Left renal cortex interstitium (tissue), 4 donors: ENCODE data around the gene GLRX2. TPM values are rescaled to one million over a fixed set of nuclear protein-coding genes. Genes with fewer than 3 reads are reported as not detected.
A peak's percentile ranks its signal among the peaks of the same experiment; 100 is the strongest.

ENCODE experiments used
- DNase-seq, 4 donors: peaks; one replicate each; pipeline ENCODE4 v3.0.0-alpha.2; 2013; ENCODE audit warnings: low read depth in 4 of 4, low spot score in 2 of 4, missing footprints in 1 of 4
- polyA plus RNA-seq, 4 donors: library from polyadenylated mRNA; unstranded; fragments of 120-200 nt; gene quantifications; one replicate each; pipeline ENCODE4 v1.2.1, GENCODE V29; 2013; ENCODE audit not compliant: insufficient read length in 4 of 4

GLRX2 gene
- polyA plus RNA-seq, 4 donors: 12.2 to 13.7 (median 12.2) TPM

DNA sequence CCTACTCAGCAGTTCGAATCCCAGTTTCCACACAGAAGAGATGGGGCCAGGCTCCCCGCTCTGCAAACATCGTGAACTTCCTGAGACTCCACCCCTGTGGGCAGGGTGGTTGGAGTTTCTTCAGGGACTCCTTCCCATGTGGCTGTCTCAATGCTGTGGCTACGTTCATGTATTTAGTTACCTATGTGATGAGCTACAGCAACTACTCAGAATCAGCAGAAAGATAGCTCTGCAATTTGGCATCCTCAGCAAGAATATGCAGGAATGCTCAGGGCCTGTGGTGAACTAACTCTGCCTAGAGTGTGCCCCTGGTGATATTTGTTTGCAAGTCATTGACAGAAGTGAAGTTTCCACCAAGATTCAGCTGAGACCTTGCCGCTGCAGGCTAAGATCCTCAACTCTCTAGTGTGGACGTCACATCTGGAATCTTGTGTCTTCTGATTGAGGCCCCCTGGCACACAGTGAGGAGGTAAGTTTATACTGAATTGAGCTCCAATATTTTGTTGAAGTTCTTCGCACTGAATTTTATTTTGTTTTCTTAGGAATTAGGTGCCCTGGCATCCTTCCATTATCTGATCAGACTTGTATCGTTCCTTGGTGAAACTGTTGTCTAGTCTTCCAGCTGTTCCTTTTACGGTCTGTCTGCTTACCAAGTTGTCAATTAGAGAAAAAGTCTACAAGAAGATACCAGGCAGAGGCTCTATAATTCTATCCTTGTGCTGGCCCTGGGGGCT lies 8.2 kb upstream of the GLRX2 start:
- DNase-seq: no peak

DNA sequence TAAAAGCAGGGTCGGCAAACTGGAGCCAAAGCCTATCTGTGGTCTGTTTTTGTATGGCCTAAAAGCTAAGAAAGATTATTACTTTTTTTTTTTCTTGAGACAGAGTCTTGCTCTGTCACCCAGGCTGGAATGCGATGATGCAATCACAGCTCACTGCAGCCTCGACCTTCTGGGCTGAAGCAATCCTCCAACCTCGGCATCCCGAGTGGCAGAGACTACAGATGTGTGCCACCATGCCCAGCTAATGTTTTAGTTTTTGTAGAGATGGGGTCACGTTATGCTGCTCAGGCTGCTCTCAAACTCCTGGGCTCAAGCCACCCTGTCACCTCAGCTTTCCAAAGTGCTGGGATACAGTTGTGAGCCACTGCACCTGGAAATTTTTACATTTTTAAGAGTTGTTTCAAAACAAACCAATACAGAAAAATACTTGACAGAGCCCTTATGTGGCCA lies 6.5 kb upstream of the GLRX2 start:
- no peak for DNase-seq

DNA sequence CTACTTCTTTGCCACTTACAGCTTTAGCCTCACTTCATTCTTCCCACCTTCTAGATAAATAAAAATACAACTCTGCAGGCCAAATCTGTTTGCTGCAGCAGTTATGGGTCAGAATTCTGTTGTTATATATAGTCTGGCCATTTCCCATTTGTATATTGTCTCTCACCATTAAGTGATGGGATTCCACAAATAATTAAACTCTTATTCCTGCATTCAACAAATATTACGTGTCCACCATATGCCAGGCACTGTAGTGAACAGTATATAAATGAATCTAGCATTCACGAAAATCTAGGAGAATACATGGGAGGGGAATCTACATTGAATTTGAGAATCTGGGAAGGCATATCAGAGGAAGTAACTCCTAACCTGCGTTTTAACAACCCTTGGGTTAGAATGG lies 5.7 kb upstream of the GLRX2 start:
- no peak for DNase-seq

DNA sequence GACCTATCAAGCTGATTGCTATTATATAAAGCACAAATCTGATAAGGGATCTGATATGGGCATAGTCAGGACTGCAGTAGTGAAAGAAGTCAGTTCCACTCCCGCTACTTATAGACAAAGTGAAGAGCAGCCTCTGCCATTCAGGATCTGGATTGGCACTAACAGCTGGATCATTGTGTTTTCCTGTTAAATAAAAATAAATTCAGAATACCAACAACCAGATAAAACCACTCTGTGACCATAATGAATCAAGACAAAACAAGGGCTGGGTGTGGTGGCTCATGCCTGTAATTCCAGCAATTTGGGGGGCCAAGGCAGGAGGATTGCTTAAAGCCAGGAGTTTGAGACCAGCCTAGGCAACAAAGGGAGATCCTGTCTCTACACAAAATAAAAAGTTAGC lies 5.0 kb upstream of the GLRX2 start:
- DNase-seq: no peak

DNA sequence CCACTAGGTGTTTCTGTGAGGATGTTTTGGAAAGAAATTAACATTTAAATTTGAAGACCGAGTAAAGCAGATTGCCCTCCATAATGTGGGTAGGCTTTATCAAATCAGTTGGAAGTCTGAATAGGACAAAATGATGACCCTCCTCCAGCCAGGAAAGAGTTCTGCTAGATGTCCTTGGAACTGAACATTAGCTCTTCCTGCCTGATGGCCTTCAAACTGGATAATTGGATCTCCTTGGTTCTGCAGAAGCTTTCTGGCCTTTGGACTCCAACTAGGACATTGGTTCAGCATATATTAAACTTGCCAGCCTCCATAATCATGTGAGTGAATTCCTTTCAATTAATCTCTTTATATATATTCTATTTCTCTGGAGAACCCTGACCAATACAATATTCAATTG lies 4.4 kb upstream of the GLRX2 start:
- no peak for DNase-seq

DNA sequence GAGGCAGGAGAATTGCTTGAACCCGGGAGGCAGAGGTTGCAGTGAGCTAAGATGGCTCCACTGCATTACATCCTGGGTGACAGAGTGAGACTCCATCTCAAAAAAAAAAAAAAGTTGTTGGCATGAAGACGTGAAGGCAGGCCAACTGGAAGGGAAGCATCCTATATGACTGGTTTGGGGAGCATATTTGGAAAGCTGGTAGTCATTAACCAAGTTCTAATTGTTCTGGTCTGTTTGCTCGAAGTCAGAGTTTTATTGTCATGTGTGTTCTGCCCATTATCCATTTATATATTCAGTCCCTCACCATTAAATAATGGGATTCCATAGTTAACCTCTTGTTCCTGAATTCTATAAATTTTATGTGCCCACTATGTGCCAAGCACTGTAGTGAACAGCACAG lies 3.3 kb upstream of the GLRX2 start:
- DNase-seq: no peak

DNA sequence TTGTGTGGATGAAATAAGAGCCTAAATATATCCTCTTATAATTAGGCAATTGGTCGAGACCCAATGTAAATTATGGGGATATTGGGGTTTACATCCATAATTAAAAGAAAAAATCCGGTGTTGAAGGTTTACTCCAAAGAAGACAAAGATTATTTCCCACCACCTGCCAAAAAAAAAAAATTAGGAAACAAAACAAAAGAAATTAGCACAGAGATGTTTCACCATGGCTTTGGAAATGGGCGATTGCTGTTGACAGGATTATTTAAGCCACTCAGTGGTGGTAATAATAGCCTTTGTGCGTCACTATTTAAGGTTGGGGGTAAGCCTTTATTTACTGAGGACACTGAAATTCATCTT lies 585 bp upstream of the GLRX2 start:
- DNase-seq: no peak

DNA sequence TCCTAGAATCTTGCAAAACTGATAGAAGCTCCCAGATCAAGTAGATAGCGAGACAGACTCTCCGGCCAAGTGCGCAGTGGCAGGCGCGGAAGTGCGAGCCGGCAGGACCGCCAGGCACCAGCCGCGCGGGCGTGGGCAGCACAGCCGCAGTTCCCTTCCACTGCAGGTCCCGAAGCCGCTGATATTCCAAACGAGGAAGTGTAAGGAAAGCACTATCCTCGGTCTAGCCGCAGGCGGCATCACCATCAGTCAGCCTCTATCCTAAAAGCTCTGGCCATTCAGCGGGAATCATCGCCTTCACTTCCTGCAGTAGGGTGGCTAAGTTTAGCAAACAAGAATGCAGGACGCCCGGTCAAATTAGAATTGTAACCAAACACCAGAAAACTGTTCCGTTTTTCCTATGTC lies 710 bp downstream of the GLRX2 start:
- peak in 1 of 4 donors; percentile 52 for DNase-seq

DNA sequence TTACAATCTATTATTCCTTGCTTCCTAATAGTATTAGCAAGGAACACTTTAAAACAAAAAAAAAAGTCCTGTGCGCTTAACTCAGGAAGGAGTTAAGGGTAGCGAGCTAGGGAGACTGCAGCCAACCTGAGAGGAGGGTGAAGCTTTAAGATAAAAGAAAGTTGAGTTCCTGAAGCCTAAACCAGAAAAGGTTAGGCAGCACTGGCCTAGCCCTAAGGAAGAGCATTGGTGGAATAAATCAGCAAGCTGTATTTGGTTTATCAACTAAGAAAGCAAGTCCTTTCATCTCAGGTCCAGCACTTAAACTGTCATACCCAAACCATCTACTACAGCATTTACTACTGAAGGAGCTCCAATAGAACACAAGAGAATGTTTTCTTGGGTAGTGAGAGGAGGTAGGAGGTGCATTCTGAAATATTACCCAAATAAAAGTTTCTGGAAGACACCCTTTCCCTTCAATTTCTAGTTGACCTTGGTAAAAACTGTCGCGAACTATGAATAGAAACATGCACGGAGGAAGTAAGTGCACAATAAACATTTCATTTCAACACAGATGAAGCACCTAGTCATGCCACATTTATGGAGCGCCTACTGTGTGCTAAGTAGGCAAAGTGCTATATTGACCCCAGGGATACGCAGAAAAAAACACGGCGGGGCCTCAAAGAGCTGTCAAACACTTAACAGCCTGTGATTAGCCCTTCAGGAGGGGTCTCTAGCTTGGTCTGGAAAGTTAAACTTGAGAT lies 1.3 kb downstream of the GLRX2 start:
- DNase-seq: no peak

DNA sequence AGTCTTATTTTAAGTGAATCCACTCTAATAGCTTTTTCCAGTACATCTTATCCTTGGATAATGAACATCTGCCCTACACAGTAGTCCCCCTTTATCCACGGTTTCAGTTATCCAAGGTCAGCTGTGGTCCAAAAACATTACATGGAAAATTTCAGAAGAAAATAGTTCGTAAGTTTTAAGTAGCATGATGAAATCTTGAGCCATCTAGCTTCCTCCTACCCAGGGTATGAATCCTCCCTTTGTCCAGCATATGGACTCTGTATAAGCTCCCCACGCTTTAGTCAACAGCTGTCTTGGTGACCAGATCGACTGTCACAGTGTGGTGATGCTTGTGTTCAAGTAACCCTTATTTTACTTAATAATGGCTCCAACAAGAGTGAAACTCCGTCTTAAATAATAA lies 2.6 kb downstream of the GLRX2 start:
- no peak for DNase-seq

DNA sequence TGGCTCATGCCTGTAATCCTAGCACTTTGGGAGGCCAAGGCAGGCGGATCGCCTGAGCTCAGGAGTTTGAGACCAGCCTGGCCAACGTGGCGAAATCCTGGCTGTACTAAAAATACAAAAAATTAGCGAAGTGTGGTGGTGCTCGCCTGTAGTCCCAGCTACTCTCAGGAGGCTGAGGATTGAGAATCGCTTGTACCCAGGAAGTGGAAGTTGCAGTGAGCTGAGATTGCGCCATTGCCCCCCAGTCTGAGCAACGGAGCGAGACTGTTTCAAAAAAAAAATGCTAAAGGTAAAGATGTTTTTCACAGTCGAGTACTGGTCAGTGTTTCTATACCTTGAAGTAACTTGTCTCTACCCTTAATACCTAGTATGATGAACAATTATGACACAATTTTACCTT lies 11.1 kb downstream of the GLRX2 start:
- no peak for DNase-seq

DNA sequence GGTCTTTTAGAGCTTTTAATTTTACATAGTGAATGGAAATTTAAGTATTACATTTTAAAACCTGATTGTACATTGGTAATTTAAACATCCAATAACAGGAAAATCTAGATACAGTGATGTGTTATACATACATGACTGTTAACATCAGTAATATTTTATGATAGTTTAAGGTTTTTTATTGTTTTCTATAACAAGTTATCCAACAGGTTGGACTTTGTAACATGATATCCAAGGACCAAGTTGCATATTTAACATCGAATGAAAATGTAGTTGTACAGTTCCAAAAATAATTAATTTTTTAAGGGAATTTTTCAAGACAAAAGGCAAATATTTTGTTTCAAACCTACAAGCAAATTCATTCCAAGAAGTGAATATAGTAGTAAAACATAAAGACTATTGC lies 14.3 kb downstream of the GLRX2 start:
- DNase-seq: no peak

DNA sequence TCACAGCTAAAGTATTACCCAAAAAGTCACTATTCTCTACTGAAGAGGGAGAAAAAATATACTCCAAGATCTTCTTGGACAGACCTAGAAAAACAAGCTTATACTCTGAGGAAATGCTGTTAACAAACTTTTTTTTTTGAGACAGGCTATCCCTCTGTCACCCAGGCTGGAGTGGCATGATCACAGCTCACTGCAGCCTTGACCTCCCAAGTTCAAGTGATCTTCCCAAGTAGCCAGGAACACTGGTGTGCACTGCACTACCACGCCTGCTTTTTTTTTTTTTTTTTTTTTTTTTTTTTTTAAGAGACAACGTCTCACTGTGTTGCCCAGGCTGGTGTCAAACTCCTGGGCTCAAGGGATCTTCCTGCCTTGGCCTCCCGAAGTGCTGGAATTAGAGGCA lies 17.3 kb downstream of the GLRX2 start:
- no peak for DNase-seq

DNA sequence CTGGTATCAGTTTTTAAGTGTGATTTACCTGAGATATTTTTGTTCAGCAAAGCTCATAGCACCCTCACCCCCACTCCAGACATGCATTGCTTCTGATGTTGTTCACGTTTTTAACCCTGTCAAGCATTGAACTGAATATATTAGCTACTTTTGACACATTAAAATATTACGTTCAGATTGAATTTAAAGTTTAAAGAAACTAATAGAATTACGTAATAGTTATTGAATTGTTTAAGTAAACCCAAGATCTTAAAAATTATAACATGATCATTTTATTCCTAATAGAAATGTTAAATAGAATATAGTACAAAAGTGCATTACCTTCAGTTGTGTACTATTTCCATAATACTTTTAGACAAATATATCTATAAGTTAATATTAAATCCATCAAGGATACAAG lies 18.9 kb downstream of the GLRX2 start:
- DNase-seq: no peak

DNA sequence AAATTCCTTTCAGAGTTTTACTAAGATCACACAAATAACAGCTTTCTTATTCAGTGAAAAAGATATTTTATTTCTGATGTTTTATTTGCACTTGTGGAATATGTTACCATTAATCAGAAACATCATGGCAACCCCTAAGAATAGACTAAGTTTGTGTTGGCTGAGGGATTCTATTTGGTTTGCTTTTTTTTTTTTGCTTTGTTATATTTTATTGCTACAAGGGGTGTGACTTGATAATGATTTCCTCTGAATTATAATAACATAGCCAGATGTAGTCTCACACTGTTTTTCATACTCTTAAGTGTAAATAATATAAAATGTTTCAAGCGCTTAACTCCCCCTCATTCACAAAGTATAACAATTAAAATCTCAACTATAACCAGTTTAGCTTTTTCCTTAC lies 20.0 kb downstream of the GLRX2 start:
- no peak for DNase-seq

DNA sequence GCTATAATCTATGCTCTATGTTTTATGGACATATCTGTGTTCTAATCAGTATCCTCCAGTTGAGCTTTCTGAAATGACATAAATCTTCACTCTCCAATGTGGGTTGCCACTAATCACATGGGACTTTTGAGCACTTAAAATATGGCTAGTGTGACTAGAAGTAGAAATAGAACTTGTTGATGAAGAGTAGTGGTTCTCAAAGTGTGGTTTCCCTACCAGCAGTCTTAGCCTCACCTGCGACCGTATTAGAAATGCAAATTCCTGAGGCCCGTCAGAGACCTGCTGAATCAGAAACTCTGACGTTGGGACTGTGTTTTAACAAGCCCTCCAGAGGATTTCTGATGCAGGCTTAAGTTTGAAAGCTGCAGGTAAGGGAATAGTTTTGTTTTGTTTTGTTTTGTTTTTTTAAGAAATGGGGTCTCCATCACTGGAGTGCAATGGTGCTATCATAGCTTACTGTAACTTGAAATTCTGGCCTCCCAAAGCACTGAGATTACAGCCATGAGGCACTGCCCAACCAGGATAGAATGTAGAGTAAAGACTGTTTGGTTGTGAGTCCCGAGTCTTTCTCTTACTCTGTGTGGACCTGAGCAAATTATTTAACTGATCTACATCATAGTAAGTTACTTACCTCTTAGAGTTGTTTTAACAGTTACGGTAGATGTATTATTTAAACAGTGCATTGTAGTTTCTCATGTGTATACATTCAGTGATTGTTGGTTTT lies 21.7 kb downstream of the GLRX2 start:
- no peak for DNase-seq

DNA sequence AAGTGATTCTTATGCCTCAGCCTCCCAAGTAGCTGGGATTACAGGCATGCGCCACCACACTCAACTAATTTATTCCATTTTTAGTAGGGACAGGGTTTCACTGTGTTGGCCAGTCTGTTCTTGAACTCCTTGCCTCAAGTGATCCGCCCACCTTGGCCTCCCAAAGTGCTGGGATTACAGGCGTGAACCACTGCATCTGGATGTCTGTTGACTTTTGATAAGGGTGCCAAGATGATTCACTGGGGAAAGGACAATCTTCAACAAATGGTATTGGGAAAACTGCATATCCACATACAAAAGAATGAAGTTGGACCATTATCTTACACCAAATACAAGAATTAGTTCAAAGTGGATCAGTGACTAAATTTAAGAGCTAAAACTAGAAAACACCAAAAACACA lies 26.0 kb downstream of the GLRX2 start:
- no peak for DNase-seq

DNA sequence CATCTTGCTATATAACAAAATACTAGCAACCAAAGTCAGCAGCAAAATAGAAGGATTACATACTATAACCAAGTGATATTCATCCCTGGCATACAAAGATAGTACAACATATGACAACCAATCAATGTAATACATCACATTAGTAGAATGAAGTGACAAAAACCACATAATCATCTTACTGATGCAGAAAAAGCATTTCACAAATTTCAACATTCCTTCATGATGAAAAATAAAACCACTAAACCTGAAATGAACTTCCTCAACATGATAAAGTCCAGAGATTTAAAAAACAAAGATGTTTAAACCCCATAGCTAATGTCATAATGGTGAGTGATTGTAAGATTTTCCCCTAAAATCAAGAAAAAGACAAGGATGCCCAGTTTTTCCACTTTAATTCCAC lies 27.2 kb downstream of the GLRX2 start:
- DNase-seq: no peak

DNA sequence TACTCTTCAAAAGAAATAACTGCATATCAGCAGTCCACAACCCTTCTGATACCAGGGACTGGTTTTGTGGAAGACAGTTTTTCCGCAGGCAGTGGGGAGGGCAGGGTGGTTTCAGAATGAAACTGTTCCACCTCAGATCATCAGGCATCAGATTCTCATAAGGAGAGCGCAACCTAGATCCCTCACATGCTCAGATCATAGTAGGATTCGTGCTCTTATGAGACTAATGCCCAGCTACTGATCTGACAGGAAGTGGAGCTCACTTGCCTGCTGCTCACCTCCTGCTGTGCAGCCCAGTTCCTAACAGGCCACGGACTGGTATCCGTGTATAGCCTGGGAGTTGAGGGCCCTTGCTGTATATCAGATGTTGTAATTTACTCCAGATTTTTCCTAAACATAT lies 34.3 kb downstream of the GLRX2 start:
- no peak for DNase-seq

DNA sequence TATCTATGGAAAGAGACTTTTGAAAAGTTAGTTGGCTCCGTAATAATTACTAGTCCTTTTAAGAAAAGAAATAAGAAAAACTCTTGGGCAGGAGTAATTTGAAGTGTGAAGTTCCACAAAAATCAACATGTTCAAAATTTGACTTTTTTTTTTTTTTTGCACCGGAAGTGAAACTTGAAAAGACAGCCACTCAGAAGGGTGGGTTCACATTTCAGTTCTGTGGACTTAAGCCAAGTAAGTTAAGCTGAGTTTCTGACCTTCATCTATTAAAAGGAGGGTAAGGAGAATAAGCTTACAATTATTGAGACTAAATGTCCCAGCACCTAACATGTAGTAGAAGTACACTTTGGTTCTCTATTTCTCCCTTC lies 34.8 kb downstream of the GLRX2 start:
- DNase-seq: no peak

DNA sequence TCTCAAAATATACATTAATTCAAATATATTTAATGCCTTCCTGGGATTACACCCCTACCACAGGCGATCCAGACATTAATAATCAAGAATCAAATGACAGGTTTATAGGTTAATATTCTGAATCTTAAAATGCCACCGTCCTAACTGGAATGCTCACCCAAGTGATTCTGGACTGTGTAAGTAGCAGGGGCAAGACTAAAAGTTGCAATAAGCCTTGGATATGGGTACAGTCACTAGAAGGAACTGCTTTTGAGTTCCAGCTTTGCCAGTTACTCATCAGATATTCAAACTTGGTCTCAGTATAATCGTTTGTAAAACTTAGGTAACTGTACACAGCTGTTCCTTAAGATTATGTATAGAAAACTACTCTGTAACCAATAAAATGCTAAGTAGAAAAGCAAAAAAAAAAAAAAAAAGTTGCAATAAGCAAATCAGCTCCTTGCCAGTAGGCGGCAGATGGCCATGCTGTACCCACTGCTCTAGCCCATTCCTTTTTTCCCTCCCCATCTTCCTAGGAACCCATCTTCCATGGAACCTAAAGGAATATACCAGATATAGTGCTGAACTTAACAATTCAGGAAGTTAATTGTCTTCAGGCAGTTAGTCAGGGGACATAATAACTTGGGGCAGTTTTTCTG lies 35.3 kb downstream of the GLRX2 start:
- no peak for DNase-seq
